ENCODE results near the gene IRF2BPL. TPM values are rescaled to one million over a fixed set of nuclear protein-coding genes. Genes with fewer than 3 reads are reported as not detected.

The IRF2BPL gene
- total and polyA plus RNA-seq, 4 donors: 9.3 to 52.4 (median 38.6) TPM

DNA sequence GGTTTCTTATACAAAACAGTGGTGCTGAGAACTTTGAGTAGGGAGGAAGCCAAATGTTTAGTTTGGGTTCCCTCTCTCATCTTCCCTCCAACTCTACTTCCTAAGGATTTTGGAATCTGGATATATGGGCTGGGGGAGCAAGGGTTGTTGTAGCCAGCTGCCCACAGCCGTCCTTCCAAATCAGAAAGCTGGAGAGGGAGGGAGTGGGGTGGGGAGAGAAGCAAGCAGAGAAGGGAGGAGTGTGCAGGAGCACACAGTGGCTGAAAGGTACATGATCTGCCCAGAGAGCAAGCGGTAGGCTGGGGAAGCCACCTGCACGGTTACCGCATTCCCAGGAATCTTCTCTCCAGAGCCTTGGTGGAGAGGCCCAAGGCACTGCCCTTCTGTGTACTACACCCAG, 52.7 kb downstream of the IRF2BPL start:
- ATAC-seq (ENCODE audit: insufficient read depth, low FRiP score) (no peak), DNase-seq (no peak)
- H3K9me3 ChIP-seq (ENCODE audit: control insufficient read depth in 4 of 4, insufficient read depth in 3 of 4, low read length in 3 of 4): no peaks in the 10 kb centered on the region
- H3K4me1 ChIP-seq (ENCODE audit: control insufficient read depth in 5 of 5, insufficient read depth in 5 of 5, low read length in 5 of 5): peaks cover 0 to 11% (median 0%) of the 10 kb centered on the region in 5 donors
- no peaks in the 10 kb centered on the region for H3K27me3 ChIP-seq (ENCODE audit: control insufficient read depth in 3 of 3, insufficient read depth in 3 of 3, low read length in 2 of 3)
- H3K27ac ChIP-seq (ENCODE audit: low read depth in 1 of 2, low read length in 1 of 2): no peak overlapping the region
- 73 to 86% methylated on average over 4 of the region's 4 CpGs for WGBS, 2 donors
- no peak overlapping the region for H3K9ac ChIP-seq (ENCODE audit: insufficient read depth in 1 of 2, low read length in 2 of 2)
- no peak overlapping the region for H3K4me3 ChIP-seq
- H3K36me3 ChIP-seq (ENCODE audit: control insufficient read depth in 4 of 4, insufficient read depth in 4 of 4, low read length in 4 of 4): no peaks in the 10 kb centered on the region
- TF ChIP-seq, protein P1, sequence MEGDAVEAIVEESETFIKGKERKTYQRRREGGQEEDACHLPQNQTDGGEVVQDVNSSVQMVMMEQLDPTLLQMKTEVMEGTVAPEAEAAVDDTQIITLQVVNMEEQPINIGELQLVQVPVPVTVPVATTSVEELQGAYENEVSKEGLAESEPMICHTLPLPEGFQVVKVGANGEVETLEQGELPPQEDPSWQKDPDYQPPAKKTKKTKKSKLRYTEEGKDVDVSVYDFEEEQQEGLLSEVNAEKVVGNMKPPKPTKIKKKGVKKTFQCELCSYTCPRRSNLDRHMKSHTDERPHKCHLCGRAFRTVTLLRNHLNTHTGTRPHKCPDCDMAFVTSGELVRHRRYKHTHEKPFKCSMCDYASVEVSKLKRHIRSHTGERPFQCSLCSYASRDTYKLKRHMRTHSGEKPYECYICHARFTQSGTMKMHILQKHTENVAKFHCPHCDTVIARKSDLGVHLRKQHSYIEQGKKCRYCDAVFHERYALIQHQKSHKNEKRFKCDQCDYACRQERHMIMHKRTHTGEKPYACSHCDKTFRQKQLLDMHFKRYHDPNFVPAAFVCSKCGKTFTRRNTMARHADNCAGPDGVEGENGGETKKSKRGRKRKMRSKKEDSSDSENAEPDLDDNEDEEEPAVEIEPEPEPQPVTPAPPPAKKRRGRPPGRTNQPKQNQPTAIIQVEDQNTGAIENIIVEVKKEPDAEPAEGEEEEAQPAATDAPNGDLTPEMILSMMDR (IDR thresholded peaks at IDR 0.05; ENCODE audit: control extremely low read depth, extremely low read depth): no peak

DNA sequence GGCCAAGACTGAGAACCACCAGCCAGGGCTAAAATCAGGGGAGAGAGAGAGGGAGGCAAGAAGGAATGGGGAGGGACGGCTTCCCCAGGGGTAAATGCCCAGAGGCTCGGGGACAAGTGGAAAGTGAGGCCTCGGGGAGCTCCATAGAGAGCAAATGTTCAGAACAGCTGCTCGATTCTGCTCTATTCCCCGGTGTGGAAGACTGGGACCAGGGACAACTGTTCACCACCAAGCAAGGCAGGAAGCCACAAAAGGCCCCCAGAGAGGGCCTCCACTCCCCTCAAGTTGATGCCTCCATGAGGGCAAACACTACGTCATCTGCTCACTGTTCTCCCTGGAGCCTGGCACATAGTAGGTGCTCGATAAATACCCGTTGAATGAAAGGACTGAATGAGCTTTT, 53.5 kb downstream of the IRF2BPL start:
- Histone ChIP-seq H3K27ac (ENCODE audit: low read depth in 1 of 2, low read length in 1 of 2) (no peak overlapping the region), H3K9me3 (ENCODE audit: control insufficient read depth in 4 of 4, insufficient read depth in 3 of 4, low read length in 3 of 4) (no peaks in the 10 kb centered on the region), H3K4me3 (no peak overlapping the region), H3K9ac (ENCODE audit: insufficient read depth in 1 of 2, low read length in 2 of 2) (no peak overlapping the region), H3K4me1 (ENCODE audit: control insufficient read depth in 5 of 5, insufficient read depth in 5 of 5, low read length in 5 of 5) (peaks cover 0 to 11% (median 0%) of the 10 kb centered on the region in 5 donors), H3K27me3 (ENCODE audit: control insufficient read depth in 3 of 3, insufficient read depth in 3 of 3, low read length in 2 of 3) (no peaks in the 10 kb centered on the region), H3K36me3 (ENCODE audit: control insufficient read depth in 4 of 4, insufficient read depth in 4 of 4, low read length in 4 of 4) (no peaks in the 10 kb centered on the region)
- 76 to 84% methylated on average over 8 of the region's 8 CpGs for WGBS, 2 donors
- ATAC-seq (ENCODE audit: insufficient read depth, low FRiP score) (no peak), DNase-seq (no peak)
- TF ChIP-seq, protein P1 (IDR thresholded peaks at IDR 0.05; ENCODE audit: control extremely low read depth, extremely low read depth): no peak

Other genes starting within 250 kb of the IRF2BPL start
- 10 to 100 TPM; 19.5 to 20.4 TPM for gene ANGEL1, start 215.8 kb downstream of the IRF2BPL start, total RNA-seq
- gene ANGEL1, start 215.8 kb downstream of the IRF2BPL start, polyA plus RNA-seq: 10 to 100 TPM; 10.4 to 10.5 TPM
- gene LRRC74A, start 202.3 kb downstream of the IRF2BPL start, total RNA-seq: not detected
- not detected for gene LRRC74A, start 202.3 kb downstream of the IRF2BPL start, polyA plus RNA-seq
- 10 to 100 TPM; 26.6 to 32.0 TPM for gene CIPC, start 69.5 kb upstream of the IRF2BPL start, total RNA-seq
- gene CIPC, start 69.5 kb upstream of the IRF2BPL start, polyA plus RNA-seq: 10 to 100 TPM in 1 of 2 donors, 1 to 10 TPM in 1; 6.4 to 10.6 TPM
- gene ZDHHC22, start 113.1 kb upstream of the IRF2BPL start, total RNA-seq: not detected
- gene ZDHHC22, start 113.1 kb upstream of the IRF2BPL start, polyA plus RNA-seq: under 1 TPM in 1 of 2 donors, not detected in 1; 0.02 TPM
- gene TMEM63C, start 153.1 kb upstream of the IRF2BPL start, total RNA-seq: 1 to 10 TPM in 1 of 2 donors, under 1 TPM in 1; 0.48 to 1.2 TPM
- gene TMEM63C, start 153.1 kb upstream of the IRF2BPL start, polyA plus RNA-seq: under 1 TPM; 0.20 to 0.41 TPM
- gene NGB, start 242.5 kb upstream of the IRF2BPL start, total RNA-seq: not detected
- not detected for gene NGB, start 242.5 kb upstream of the IRF2BPL start, polyA plus RNA-seq